Stimulated activated CD8-positive, alpha-beta memory T cell treated with anti-CD3 and anti-CD28 coated beads, Interleukin-12 subunit alpha, Interleukin-12 subunit beta, amount 100 ng/mL, for 4 hours (primary cell): Measurements from ENCODE around the gene ZNF775.

ENCODE experiments used
- DNase-seq: peaks from one replicate; pipeline ENCODE4 v3.0.0-alpha.2; 2020; ENCODE audit warnings: low read depth

The ZNF775 gene

DNA sequence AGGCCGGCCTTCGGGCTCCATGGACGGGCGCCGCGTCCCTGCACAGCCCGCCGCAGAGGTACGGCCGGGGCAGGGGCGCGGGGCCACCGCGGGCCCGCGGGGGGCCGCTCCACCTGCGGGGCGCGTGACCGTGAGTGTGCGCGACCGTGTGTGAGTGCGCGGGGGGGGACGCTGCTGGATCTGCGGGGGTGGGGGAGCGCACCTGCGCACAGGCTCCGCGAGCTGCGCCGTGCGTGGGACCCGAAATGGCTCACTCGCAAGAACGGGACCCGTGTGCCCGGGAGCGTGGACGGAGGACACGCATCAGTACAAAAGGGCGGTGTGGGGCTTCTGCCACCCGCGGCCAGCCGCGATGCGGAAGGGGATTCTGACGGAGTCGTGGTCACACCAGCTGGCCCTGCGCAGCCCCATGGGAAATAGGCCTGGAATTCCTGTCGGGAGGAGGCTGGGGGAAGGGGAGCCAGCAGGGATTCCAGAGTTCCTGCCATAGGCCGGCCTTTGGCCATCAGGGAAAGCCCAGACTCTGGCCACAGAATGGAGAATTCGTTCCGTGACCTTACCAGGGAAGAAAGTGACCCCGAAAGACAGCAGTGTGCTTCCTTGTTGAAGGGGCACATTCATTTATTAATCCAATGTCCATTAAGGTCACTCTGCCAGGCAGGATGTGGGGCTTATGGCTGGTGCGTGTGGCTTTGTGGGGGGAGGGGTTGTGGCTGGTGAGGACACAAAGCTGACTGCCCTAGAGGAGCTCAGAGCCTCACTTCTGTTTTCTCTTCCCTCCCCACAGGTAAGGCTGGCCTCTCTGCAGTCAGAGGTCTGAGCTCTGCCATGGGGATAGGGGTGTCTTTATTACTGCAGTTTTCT lies 10.0 kb upstream of the ZNF775 start:
- DNase-seq, result peak; percentile 60

DNA sequence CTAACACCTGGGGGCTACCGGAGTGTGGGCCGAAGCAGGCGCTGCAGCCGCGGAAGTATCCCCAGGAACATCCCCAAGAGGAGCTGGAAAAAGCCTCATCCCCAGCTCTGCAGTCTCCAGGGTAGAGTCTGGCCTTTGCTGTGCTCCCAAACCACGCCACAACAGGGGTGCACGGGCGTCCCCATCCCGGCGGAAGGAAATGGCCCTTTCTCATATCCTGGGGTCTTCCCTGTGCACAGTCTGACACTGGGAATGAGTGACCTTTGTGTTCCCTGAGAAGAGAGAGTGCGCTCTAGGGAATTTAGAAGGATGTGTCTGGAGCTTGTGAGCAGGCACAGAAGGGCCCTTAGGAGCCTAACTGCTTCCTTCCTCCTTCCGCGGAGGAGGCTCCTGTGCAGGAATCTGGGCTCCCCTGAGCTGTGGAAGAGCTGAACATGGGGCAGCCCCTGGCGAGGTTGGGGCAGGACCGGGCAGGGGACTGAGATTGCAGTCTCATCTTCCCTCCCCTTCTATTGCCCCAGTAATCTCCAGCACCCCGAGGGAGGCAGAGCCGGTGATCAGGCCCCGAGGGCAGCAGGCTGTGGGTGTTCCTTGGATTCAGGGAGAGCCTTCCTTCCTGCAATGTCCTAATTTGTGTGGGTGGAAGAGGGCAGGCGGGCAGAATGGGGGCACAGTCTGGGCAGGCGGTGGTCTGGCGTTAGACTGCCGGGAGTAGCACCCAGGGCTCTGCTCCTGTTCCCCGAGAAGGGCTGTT lies 9.2 kb upstream of the ZNF775 start:
- DNase-seq, result no peak

DNA sequence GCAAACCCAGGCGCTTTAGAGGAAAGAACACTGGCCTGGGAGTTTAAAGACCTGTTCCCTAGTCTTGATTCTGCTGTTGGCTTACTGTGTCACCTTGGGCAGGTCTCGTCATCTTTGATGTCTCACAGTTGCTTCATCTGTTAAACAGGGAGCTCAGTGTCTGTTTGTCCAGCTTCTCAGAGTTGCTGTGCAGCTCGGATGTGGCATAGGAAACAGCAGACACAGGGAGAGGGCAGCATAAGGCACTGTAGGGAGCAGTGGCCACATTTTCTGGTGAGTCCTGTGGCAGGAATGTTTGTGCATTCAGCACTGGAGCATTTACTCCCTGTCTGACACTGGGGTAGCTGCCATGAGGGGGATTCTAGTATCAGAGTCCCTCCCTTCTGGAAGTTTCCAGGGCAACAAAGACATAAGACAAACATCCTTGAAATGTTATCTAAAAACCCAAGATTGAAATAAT lies 8.5 kb upstream of the ZNF775 start:
- DNase-seq, result no peak

DNA sequence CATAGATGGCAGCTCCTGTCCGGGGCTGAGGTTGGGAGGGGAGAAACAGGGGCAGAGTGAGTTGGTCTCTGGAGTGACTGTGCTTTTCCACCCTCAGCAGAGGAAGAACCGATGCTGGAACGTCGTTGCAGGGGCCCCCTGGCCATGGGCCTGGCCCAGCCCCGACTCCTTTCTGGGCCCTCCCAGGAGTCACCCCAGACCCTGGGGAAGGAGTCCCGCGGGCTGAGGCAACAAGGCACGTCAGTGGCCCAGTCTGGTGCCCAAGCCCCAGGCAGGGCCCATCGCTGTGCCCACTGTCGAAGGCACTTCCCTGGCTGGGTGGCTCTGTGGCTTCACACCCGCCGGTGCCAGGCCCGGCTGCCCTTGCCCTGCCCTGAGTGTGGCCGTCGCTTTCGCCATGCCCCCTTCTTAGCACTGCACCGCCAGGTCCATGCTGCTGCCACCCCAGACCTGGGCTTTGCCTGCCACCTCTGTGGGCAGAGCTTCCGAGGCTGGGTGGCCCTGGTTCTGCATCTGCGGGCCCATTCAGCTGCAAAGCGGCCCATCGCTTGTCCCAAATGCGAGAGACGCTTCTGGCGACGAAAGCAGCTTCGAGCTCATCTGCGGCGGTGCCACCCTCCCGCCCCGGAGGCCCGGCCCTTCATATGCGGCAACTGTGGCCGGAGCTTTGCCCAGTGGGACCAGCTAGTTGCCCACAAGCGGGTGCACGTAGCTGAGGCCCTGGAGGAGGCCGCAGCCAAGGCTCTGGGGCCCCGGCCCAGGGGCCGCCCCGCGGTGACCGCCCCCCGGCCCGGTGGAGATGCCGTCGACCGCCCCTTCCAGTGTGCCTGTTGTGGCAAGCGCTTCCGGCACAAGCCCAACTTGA lies 7.8 kb upstream of the ZNF775 start:
- DNase-seq, result no peak

DNA sequence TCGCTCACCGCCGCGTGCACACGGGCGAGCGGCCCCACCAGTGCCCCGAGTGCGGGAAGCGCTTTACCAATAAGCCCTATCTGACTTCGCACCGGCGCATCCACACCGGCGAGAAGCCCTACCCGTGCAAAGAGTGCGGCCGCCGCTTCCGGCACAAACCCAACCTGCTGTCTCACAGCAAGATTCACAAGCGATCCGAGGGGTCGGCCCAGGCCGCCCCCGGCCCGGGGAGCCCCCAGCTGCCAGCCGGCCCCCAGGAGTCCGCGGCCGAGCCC lies 7.2 kb upstream of the ZNF775 start:
- no peak for DNase-seq

DNA sequence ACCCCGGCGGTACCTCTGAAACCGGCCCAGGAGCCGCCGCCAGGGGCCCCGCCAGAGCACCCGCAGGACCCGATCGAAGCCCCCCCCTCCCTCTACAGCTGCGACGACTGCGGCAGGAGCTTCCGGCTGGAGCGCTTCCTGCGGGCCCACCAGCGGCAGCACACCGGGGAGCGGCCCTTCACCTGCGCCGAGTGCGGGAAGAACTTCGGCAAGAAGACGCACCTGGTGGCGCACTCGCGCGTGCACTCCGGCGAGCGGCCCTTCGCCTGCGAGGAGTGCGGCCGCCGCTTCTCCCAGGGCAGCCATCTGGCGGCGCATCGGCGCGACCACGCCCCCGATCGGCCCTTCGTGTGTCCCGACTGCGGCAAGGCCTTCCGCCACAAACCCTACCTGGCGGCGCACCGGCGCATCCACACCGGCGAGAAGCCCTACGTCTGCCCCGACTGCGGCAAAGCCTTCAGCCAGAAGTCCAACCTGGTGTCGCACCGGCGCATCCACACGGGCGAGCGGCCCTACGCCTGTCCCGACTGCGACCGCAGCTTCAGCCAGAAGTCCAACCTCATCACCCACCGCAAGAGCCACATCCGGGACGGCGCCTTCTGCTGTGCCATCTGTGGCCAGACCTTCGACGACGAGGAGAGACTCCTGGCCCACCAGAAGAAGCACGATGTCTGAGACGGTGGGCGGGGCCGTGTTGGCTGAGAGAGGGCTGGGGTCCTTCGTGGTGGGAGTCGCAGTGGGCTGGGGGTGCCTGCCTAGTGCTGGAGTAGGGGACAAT lies 6.7 kb upstream of the ZNF775 start:
- DNase-seq, result no peak

DNA sequence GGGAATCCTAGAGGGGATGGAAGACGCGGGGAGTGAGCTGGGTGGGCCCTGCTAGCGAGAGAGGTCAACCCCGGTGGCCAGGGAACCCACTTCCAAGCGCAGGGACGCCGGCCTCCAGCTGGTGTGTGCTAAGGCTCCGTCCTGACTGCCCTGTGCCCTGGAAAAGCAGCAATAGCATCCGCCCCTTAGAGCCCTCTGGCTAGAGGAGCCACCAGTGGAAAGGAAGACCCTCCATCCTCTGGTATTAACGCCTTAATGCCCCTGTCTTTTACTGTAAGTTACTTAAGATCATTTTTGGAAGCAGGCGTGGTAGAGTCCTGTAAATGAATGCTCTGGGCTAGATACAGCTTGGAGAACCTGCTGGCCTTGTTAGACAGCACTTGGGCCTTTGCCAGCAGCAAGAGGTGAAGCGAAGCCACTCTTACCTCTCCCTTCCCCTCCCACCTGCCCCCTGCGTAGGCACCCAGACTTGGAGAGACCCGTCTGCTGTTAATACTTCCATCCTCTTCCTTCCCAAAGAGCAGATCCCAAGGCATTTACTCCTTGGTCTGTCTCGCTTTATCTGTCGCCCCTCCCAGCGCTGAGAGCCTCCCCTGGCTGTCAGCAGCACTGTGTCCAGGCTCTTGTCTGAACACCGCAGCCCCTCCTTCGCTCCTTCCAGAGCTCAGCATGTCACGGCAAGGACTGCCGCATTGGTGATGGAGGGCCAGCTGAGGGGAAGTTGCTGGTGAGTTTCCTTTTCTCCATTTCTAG lies 5.9 kb upstream of the ZNF775 start:
- no peak for DNase-seq

DNA sequence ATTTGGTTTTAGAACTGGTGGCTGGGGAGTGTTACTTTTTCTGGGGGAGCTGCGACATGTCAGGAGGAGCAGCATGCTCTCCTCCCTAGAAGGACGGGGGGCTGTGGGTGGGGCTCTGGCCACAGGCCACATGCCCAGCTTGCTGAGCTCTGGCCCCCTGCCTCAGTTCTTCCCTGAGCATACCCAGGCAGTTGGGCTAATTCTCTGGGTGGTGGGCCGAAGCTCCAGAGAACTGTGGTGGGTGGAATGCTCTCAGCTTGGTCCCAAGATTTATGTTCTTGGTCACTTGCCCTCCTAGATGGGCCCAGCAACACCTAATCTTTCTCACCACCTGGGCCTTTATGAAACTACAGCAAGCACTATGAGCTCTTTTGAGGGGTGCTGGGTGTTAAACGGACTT lies 5.1 kb upstream of the ZNF775 start:
- no peak for DNase-seq

DNA sequence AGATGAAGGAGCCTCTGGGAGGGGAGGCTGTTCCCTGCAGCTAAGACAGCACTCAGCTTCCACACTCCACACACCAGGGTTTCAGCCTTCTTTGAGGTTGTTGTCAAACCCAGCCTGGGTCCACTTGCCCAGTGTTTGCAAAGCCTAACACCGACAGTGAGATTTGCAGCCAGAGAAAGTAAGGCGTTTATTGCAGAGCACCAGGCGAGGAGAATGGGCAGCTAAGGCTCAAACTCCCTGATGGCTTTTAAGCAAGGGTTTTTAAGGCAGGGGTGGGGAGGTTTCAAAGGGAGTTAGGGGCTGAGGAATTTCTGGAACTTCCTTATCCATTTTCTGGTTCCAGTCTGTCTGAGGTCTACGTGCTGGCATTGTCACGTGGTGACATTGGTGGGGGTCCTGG lies 4.7 kb upstream of the ZNF775 start:
- no peak for DNase-seq

DNA sequence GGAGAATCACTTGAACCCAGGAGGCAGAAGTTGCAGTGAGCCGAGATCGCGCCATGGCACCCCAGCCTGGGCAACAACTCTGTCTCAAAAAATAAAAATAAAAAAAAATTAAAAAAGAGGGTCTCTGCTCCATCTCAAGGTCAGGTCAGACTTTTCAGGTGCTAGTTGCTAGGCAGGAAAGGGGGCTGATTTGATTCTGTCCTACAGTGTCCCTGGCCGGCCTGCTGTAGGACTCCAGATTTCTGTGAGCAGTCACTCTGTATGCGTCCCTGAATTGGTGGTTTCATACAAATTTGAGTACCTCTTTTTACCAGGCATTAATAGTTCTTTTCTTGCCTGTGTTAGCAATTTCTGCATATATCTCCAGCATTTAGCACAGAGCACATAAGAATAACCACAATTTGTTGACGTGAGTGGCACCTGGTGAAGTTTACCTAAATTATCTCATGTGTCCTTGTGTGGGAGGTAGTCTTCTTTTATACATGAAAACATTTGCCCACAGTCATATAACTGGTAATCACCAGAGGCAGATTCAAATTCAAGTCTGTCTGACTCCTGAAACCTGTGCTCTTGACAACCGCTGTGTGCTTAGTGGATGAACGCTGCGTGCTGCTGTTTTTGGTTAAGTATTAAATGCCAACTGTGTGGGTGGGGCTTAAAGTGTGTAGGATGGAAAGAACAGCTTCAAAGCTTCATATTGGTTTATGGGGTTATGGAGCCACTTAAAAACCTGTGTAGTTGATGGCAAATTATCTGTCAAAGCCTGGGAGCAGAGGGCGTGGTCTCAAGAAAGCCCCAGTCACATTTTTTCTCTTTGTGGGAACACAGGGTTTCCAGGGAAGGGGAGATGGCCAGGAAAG lies 3.2 kb upstream of the ZNF775 start:
- no peak for DNase-seq

DNA sequence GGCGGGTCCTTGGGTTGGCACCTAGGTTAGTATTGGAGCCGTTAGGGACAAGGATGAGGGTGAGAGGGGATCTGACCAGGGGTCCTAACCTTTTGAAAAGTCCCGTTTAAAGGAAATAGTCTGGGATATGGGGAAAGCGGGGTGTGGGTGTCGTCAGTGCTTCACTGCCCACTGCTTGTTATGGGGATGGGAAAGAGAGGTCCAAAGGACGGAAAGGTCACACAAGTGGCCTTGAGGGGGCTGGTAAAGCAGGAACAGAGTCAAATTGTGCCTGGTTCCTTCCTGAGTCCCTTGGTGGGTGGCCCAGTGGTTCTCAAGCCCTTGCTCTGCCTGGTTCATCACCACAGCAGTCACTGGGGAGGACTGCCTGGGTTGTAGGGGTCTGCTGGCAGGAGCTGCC lies 2.6 kb upstream of the ZNF775 start:
- DNase-seq, result no peak

DNA sequence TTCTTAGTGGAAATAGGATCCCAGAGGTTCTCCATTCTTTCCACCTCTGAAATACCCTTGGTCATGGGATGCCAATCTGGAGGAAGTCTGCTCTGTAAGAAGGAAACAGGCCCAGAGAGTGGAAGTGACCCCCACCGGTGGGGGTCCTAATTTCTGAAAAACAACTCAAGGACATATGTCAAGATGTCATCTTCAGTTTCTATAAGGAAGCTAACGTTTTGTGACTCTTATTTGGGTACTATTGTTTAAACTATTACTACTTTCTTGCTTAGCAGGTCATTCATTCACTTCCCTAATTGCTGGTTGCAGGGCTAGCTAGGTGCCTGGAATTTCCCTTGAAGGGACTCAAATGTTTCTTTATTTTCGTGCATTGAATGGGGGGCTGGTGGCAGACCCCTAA lies 1.9 kb upstream of the ZNF775 start:
- no peak for DNase-seq

DNA sequence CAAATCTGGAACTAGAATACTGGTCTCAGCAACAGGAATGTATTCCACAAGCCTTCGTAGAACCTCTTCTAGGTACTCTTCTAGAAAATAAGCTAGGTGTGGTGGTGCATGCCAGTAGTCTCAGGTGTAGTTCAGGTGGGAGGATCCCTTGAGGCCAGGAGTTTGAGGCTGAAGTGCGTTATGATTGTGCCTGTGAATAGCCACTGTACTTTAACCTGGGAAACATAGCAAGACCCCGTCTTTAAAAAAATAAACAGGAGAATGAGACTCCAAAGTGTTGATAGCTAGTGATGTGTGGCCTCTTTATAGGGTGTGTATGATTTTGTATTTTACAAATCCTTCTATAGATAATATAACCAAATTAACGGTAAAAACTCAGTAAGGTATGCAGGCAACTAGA lies 1.5 kb upstream of the ZNF775 start:
- no peak for DNase-seq

DNA sequence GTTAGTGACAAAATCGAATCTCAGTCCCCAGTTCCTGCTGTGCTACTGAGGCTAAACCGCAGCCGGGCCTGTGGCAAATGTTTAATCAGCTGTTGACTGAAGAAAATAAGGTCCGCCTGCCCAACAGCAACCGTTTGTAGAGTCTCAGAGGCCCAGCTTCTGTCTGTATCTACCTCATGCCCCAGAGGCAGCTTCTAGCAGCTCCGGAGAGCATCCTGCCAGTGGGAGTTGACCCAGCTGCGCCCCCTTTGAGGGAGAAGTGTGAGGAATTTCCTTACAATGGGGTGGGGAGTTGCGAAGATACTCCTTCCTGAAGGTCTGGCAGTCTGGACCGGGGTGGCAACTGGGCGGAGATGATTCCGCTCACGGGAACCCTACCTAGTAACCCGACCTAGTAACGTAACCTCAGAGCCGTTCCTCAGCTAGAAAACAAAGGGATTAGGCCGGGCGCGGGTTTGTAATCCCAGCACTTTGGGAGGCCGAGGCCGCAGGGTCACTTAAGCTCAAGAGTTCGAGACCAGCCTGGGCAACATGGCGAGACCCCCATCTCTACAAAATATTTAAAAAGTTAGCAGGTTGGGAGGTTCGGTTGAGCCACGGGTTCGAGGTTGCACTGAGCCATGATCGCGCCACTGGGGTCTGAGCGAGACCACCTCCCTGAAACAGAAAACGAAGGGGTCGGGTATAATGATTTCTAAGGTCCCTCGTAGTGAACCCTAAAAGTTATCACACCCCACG lies 846 bp upstream of the ZNF775 start:
- peak; percentile 17 for DNase-seq

DNA sequence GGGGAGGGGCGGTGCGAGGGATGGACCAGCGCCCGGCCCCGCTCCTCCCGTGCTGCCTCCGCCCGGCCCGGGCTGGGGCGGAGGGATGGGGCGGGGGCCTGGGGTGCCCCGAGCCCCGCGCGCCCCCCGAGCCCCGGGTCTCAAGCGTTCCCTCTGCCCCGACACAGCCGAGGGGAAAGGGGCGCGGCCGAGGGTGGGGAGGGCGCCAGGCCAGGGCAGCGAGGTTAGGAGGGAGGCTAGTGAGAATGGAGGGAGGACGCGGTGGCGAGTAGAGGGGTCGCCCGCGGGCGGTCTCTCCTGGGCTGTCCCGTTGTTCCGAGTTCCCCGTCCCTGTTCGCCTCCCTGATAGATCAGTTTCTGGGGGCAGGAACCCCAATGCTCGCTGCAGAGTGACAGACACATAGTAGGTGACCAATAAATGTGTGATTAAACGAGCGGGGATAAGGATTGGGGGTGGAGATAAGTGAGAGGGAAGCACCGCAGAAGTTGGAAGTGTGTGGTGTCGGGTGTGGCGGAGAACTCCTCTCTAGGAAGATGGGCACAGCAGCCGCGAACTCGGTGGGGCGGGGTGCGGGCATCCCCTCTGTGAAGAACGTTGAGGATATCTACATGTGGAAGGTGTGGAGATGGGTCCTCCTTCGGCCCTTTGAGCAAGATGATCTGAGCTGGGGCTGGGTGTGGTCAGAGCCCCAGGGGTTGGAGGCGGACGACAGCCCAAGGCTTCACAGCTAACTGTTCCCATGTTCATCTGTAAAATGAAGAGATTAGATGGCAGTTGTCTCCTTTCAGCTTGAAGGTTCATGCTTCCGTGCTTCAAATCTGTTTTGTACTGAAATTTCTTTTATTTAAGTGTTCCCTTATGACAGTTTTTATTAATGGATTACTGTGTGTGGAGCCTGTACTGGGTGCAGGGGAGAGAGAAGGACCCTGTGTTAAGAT lies 580 bp downstream of the ZNF775 start:
- no peak for DNase-seq

DNA sequence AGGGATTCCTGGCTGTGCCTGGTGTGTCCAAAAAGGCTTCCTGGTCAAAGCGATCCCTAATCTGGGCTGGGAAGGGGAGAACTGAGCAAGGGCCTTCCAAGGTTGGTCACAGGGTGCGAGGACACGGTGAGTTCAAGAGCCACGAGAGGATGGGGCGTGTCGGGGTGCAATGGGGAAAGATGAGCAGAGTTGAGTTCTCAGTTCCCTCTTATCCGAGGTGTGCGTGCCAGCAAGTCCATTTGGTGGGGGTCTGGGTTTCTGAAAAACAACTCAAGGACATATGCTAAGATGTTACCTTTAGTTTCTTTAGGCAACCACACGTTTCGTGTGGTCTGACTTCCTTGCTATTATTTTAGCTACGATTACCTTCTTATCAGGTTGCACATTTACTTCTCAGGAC lies 1.3 kb downstream of the ZNF775 start:
- DNase-seq, result no peak

DNA sequence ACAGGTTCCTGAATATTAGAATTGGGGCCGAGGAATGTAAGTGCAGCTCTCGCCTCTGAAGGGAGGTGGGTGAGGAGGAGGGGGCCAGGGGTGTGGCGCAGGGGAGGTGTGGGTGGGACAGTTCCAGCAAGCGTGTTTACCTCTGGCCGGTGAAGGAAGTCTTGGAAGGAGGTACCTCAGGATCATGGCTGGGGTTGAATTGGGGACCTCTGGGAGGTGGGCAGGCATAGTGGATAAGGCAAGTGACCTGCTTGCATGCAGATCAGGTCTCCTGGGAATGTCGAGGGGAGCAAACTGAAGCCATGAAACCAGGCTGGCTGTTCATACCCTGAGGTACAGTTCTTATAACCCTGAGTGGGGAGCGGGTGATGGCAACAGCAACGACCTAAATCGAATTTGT lies 2.0 kb downstream of the ZNF775 start:
- DNase-seq, result no peak

DNA sequence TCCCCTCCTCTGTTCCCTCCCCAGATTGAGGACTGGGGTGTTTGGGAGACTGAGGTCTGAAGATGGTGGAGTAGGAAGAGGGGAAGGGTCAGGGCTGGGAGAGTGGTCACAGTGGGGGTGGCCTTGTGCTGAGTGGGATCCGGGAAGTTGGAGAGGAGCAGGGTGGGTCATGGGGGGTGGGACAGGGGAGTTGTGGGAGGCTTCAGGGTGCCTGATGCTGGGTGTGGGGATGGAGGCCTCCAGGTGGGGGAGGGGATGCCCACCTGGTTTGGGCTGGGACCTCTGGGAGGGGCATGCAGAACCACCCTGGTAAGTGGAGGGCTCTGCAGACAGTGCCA lies 2.6 kb downstream of the ZNF775 start:
- no peak for DNase-seq
